Mononuclear cell (primary cell): Measurements from ENCODE around the gene FCER1A. TPM values are rescaled to one million over a fixed set of nuclear protein-coding genes. Genes with fewer than 3 reads are reported as not detected.
"Not testable (repeated sequence)": the region's sequence is repeated elsewhere in the genome, so short reads cannot be mapped to it uniquely, and the experiment has no call there.

ENCODE experiments used
- H3K27me3 ChIP-seq: 2 replicates; pipeline ENCODE4 v1.6.0; 2011; ENCODE audit warnings: low read length, control low read depth; ENCODE audit not compliant: insufficient read depth
- H3K4me1 ChIP-seq: 2 replicates; pipeline ENCODE4 v1.5.1; 2011; ENCODE audit warnings: mild to moderate bottlenecking, low read length, control low read depth; ENCODE audit not compliant: insufficient read depth
- H3K4me3 ChIP-seq: 2 replicates; pipeline ENCODE4 v1.5.1; 2011; ENCODE audit warnings: mild to moderate bottlenecking, low read length, moderate library complexity
- H3K9me3 ChIP-seq: 2 replicates; pipeline ENCODE4 v1.5.1; 2011; ENCODE audit warnings: low read depth, mild to moderate bottlenecking, control low read depth, low read length
- total RNA-seq: library from RNA; depleted of rRNA; stranded (reverse); fragments of >200 nt; gene quantifications from one replicate; pipeline ENCODE4 v1.2.3, GENCODE V29; 2012

The FCER1A gene
- total RNA-seq, 1 donor, result 16.5 TPM

DNA sequence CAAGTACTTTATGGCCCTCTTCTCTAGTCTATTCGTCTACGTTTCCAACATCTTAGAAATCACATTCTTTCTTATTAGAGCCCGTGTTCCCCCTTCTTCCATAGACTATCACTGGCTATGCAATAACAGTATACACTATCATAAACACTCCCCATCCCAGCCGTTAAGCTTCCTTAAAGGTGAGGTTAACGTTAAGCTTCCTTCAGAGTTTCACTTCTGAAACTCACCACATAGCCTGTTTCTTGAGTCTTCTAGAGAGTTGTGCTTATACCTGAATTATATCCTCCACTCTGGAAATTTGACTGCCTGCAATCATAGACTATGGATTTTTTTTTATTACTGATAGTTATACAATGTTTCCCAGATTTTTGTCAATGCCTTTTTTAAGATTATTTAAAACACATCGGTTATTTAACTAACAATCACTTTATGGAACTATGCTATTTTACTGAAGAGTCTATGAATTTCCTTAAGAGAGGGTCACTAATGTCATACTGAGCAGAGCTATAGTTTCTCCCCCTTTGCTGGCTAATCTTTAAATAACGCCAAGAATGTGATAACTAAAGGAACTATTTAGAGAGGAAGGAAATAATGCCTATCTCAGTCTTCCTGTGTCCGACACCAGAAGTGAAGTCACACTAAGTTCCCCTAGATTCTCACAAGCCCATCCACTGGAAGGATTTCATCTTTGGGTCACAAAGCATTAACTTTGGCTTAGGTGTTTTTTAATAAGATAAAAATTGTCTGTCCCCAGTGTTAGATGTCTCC lies 16.8 kb downstream of the FCER1A start:
- H3K4me1 ChIP-seq, result peaks cover 26% of the 10 kb centered on the region
- H3K27me3 ChIP-seq, result peaks cover 5% of the 10 kb centered on the region
- no peak overlapping the region for H3K4me3 ChIP-seq
- H3K9me3 ChIP-seq, result no peaks in the 10 kb centered on the region

DNA sequence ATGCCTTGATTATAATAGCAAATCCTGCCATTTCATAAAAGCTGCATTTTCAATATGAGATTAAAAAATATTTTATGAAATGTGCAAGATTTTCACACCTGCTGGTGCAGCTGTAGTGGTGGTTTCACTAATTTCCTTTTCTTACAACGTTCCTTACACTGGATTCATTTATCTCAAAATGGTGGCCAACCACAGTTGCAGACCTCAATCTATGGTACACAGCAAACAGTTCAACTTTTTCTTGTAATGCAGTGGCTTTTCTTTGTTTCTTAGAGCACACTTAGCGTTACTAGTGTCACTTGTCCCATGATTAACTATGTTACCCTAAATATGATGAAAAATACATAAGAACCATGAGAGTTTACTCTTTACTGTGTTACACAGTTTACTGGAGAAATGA lies 32.7 kb downstream of the FCER1A start:
- H3K4me1 ChIP-seq, result no peaks in the 10 kb centered on the region
- H3K4me3 ChIP-seq, result no peak overlapping the region
- H3K9me3 ChIP-seq, result no peaks in the 10 kb centered on the region
- H3K27me3 ChIP-seq, result no peaks in the 10 kb centered on the region

DNA sequence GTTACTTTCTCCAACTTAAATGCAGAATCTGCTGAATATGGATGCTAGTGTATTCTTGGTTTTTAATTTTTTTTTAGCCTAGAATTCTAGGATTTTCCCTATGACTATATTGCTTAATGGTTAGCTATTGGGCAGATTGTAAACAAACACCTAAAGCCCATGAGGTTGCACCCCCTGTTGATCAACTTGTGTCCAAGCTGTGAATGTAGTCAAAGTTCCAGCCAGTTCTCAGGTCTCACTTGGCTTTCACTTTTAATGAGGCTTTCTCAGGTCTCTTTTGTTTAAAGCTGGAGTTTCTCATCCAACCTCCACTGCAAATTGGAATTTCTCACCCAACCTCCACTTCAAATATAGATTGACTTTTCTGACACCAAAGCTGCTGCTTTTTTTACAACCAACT lies 35.9 kb downstream of the FCER1A start:
- H3K4me3 ChIP-seq, result no peak overlapping the region
- no peaks in the 10 kb centered on the region for H3K9me3 ChIP-seq
- no peaks in the 10 kb centered on the region for H3K27me3 ChIP-seq
- peaks cover 9% of the 10 kb centered on the region for H3K4me1 ChIP-seq

DNA sequence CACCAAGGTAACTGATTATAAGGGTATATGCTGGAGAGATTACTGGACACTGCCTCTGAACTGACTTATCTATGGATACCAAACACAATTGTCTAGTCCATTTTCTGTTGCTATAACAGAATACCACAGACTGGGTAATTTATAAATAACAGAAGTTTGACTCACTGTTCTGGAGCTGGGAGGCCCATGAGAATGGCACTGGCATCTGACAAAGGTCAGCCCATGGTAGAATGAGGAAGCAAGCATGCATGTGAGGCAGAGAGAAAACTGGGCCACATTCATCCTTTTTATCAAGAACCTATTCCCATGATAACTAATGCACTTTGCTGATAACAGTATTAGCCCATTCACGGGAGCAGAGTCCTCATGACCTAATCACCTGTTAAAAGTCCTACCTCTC lies 37.4 kb downstream of the FCER1A start:
- Histone ChIP-seq H3K9me3 (no peaks in the 10 kb centered on the region), H3K4me3 (no peak overlapping the region), H3K4me1 (peaks cover 9% of the 10 kb centered on the region), H3K27me3 (no peaks in the 10 kb centered on the region)

DNA sequence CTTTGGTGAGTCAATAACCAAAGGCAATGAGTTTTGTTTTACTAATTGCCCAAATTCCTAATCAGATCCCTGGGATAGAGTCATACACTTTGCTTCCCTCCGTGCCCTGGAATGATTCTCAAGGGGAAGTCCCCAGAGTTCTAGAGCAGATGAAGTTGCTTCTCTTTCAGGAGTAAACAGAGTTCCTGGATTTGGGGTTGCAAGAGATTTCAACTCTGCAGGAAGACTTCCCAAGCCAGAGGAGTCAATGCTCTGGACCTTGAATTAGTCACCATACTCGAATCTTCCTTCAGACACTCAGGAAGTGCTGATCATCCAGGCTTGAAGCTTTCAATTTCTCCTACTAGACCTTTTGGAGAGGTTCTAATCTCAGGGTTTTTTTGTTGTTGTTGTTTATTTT lies 39.6 kb downstream of the FCER1A start:
- Histone ChIP-seq H3K4me3 (no peak overlapping the region), H3K4me1 (peaks cover 9% of the 10 kb centered on the region), H3K9me3 (no peaks in the 10 kb centered on the region), H3K27me3 (peaks cover 7% of the 10 kb centered on the region)

DNA sequence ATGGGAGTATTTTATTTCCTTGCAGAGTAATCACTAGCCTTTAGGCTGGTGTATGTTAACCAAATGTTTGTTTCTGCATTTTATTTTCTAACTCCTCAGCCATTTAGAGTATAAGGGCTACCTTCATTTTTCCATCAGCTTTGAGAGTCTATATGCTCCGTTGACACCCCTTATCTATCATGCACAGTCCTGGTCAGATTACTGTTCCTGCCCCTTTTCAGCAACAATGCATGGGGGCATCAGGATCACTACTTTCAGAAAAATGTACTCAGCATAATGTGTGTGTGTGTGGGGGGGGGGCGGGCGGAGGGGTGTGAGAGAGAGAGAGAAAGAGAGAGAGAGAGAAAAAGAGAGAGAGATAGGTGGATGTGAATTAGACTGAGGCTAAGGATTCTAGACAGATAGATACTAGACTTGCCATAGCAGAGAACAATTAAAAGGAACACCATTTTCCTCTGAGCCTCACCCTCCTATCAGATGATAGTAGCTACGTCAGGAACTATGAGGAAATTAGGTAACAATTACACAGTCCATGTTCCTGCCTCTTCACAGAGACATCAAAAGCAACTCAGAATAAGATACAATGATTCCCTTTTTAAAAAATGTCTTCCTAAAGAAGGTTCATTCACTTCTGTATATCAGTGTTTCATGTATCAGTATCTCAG lies 40.8 kb downstream of the FCER1A start:
- H3K4me3 ChIP-seq, result no peak overlapping the region
- H3K9me3 ChIP-seq, result no peaks in the 10 kb centered on the region
- H3K27me3 ChIP-seq, result peaks cover 7% of the 10 kb centered on the region
- peaks cover 9% of the 10 kb centered on the region for H3K4me1 ChIP-seq

DNA sequence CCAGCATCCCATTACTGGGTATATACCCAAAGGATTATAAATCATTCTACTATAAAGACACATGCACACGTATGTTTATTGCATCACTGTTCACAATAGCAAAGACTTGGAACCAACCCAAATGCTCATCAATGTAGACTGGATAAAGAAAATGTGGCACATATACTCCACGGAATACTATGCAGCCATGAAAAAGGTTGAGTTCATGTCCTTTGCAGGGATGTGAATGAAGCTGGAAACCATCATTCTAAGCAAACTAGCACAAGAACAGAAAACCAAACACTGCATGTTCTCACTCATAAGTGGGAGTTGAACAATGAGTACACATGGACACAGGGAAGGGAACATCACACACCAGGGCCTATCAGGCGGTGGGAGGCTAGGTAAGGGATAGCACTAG lies 47.2 kb downstream of the FCER1A start:
- not testable (repeated sequence) for H3K4me1 ChIP-seq, H3K27me3 ChIP-seq, H3K9me3 ChIP-seq, H3K4me3 ChIP-seq

DNA sequence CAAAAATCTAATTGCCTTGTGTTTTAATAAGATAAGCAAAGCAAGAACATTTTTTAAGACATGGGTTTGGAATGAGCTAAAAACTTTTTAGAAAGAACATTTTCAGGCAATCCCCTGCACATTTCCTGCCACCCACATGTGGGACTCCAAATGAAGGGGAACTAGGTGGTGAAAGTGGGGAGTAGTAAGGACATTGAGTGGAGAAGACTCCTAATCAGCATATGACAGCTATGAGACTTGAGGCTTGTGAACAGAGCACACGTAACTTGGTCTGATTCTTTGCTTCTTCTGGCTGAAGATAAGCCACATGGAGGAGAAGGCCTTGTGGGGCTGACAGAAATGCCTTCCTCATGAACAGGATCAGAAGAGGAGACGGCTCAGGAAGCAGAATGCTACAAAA lies 50.3 kb downstream of the FCER1A start:
- H3K4me1 ChIP-seq, result no peaks in the 10 kb centered on the region
- peaks cover 4% of the 10 kb centered on the region for H3K27me3 ChIP-seq
- H3K4me3 ChIP-seq, result no peak overlapping the region
- no peaks in the 10 kb centered on the region for H3K9me3 ChIP-seq

Other genes with a start within 250 kb of the FCER1A start
- gene AIM2, start 225.6 kb upstream of the FCER1A start, total RNA-seq, result 2.1 TPM
- gene CADM3, start 130.7 kb upstream of the FCER1A start, total RNA-seq, result 0.10 TPM
- not detected for gene ACKR1, start 97.5 kb upstream of the FCER1A start, total RNA-seq
- not detected for gene OR10J4, start 129.9 kb downstream of the FCER1A start, total RNA-seq
- gene OR10J1, start 137.4 kb downstream of the FCER1A start, total RNA-seq, result not detected
- gene OR10J5, start 233.7 kb downstream of the FCER1A start, total RNA-seq, result not detected